Measurements from ENCODE around the gene FUT8. TPM values are rescaled to one million over a fixed set of nuclear protein-coding genes. Genes with fewer than 3 reads are reported as not detected.

The FUT8 gene
- total RNA-seq, 1 experiment from 2014 or later: 42.3 TPM

- CTCF ChIA-PET: interaction anchor here (1.1 kb wide), 1 partner anchor 40 kb away, joined by 3 read pairs; no protein-coding TSS in a partner anchor
- no peaks in the 10 kb centered on the region for H4K20me1 ChIP-seq (ENCODE audit: insufficient read depth)
- no peak overlapping the region for H2AFZ ChIP-seq (ENCODE audit: low read depth, low read length, poor library complexity, severe bottlenecking)
- RAD21 ChIA-PET (ENCODE audit: low non-redundant PET in 1 of 2, low total read pairs in 2 of 2, uncharacterized antibody in 2 of 2, unreplicated experiment in 2 of 2): no interaction called here
- H3K27ac ChIP-seq (ENCODE audit: low read depth, low read length): no peak overlapping the region
- H3K9me2 ChIP-seq (ENCODE audit: insufficient read depth): no peaks in the 10 kb centered on the region
- no peak for TF ChIP-seq CEBPB (IDR thresholded peaks at IDR 0.05; ENCODE audit: low read depth)
- no peak for TF ChIP-seq JUND (IDR thresholded peaks at IDR 0.05)
- no peak for TF ChIP-seq ATF3 (IDR thresholded peaks at IDR 0.05)
- no peak overlapping the region for H3K9ac ChIP-seq (ENCODE audit: low read length)
- H3K4me2 ChIP-seq (ENCODE audit: low read length): no peak overlapping the region
- DNase-seq (ENCODE audit: low read depth, low spot score): no peak
- H3K36me3 ChIP-seq (ENCODE audit: control insufficient read depth in 1 of 2, insufficient read depth in 2 of 2, low read length in 2 of 2): no peaks in the 10 kb centered on the region
- H3K27me3 ChIP-seq (ENCODE audit: insufficient read depth, low read length): no peaks in the 10 kb centered on the region
- H3K4me3 ChIP-seq (replicated peaks in 1 of 2; ENCODE audit: low read depth in 1 of 2, low read length in 2 of 2): no peak overlapping the region
- H3K79me2 ChIP-seq (ENCODE audit: insufficient read depth, low read length): no peaks in the 10 kb centered on the region
- H3K9me3 ChIP-seq (ENCODE audit: control insufficient read depth in 1 of 2, insufficient read depth in 1 of 2, low read depth in 1 of 2, low read length in 2 of 2): no peaks in the 10 kb centered on the region
- no peaks in the 10 kb centered on the region for H3K4me1 ChIP-seq (ENCODE audit: control insufficient read depth in 1 of 2, insufficient read depth in 2 of 2, low read length in 2 of 2)
- intact Hi-C loops (cut with micrococcal nuclease): no loop called here
- BruUV-seq (replicated peaks): no TSS peak
- POLR2A ChIA-PET: no interaction called here
- no peak for ATAC-seq
These were observed 372.0 kb downstream of the FUT8 start for GRCh38 chr14:65784574-65784973.

GRCh38 chr14:65787461-65787860, 374.9 kb downstream of the FUT8 start:
- no TSS peak for BruUV-seq (replicated peaks)
- Histone ChIP-seq H3K79me2 (ENCODE audit: insufficient read depth, low read length) (no peaks in the 10 kb centered on the region), H4K20me1 (ENCODE audit: insufficient read depth) (no peaks in the 10 kb centered on the region), H3K4me3 (replicated peaks in 1 of 2; ENCODE audit: low read depth in 1 of 2, low read length in 2 of 2) (no peak overlapping the region), H3K27me3 (ENCODE audit: insufficient read depth, low read length) (no peaks in the 10 kb centered on the region), H3K4me2 (ENCODE audit: low read length) (no peak overlapping the region), H3K27ac (ENCODE audit: low read depth, low read length) (no peak overlapping the region), H3K36me3 (ENCODE audit: control insufficient read depth in 1 of 2, insufficient read depth in 2 of 2, low read length in 2 of 2) (no peaks in the 10 kb centered on the region), H3K9me2 (ENCODE audit: insufficient read depth) (no peaks in the 10 kb centered on the region), H2AFZ (ENCODE audit: low read depth, low read length, poor library complexity, severe bottlenecking) (no peak overlapping the region), H3K4me1 (ENCODE audit: control insufficient read depth in 1 of 2, insufficient read depth in 2 of 2, low read length in 2 of 2) (peaks cover 0 to 11% of the 10 kb centered on the region in 2 experiments; a peak in 2 of 4 replicates), H3K9ac (ENCODE audit: low read length) (no peak overlapping the region), H3K9me3 (ENCODE audit: control insufficient read depth in 1 of 2, insufficient read depth in 1 of 2, low read depth in 1 of 2, low read length in 2 of 2) (no peaks in the 10 kb centered on the region)
- DNase-seq (ENCODE audit: low read depth, low spot score) (no peak), ATAC-seq (no peak)
- ChIA-PET CTCF (no interaction called here), POLR2A (no interaction called here), RAD21 (ENCODE audit: low non-redundant PET in 1 of 2, low total read pairs in 2 of 2, uncharacterized antibody in 2 of 2, unreplicated experiment in 2 of 2) (no interaction called here)
- intact Hi-C loops (cut with micrococcal nuclease): no loop called here
- TF ChIP-seq, protein P1, sequence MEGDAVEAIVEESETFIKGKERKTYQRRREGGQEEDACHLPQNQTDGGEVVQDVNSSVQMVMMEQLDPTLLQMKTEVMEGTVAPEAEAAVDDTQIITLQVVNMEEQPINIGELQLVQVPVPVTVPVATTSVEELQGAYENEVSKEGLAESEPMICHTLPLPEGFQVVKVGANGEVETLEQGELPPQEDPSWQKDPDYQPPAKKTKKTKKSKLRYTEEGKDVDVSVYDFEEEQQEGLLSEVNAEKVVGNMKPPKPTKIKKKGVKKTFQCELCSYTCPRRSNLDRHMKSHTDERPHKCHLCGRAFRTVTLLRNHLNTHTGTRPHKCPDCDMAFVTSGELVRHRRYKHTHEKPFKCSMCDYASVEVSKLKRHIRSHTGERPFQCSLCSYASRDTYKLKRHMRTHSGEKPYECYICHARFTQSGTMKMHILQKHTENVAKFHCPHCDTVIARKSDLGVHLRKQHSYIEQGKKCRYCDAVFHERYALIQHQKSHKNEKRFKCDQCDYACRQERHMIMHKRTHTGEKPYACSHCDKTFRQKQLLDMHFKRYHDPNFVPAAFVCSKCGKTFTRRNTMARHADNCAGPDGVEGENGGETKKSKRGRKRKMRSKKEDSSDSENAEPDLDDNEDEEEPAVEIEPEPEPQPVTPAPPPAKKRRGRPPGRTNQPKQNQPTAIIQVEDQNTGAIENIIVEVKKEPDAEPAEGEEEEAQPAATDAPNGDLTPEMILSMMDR (IDR thresholded peaks at IDR 0.05 in 2 of 3, conservative IDR thresholded peaks at IDR 0.05 in 1 of 3; ENCODE audit: borderline replicate concordance in 1 of 3, insufficient read depth in 1 of 3, low read depth in 2 of 3, low read length in 2 of 3): no peak
- TF ChIP-seq SIN3A (IDR thresholded peaks at IDR 0.05; ENCODE audit: low read depth) (no peak), SRF (IDR thresholded peaks at IDR 0.05; ENCODE audit: low read depth) (no peak), CEBPB (IDR thresholded peaks at IDR 0.05; ENCODE audit: low read depth) (no peak), REST (IDR thresholded peaks at IDR 0.05; ENCODE audit: low read depth) (no peak), SP1 (IDR thresholded peaks at IDR 0.05; ENCODE audit: low read depth) (no peak), POLR2AphosphoS5 (IDR thresholded peaks at IDR 0.05; ENCODE audit: low read depth, low read length) (no peak), ATF3 (IDR thresholded peaks at IDR 0.05) (no peak), EGR1 (IDR thresholded peaks at IDR 0.05; ENCODE audit: low read depth) (no peak), ELF1 (IDR thresholded peaks at IDR 0.05; ENCODE audit: borderline replicate concordance, low read depth) (no peak), ZFX (IDR thresholded peaks at IDR 0.05) (no peak), POLR2A (IDR thresholded peaks at IDR 0.05; ENCODE audit: borderline replicate concordance, extremely low read depth, insufficient read depth, insufficient read length) (no peak), YY1 (IDR thresholded peaks at IDR 0.05; ENCODE audit: extremely low read depth, insufficient replicate concordance, low read depth, low read length) (no peak), TCF7L2 (IDR thresholded peaks at IDR 0.05; ENCODE audit: borderline replicate concordance, extremely low read depth, insufficient read depth, insufficient read length) (no peak)

Measured in HCT116 (cell line).